Neutrophil (primary cell): ENCODE measurements around the gene PRKACG.

Experiments used
- H3K27ac ChIP-seq: fragments of 200-600 bp; sonication (generic); 2 replicates; pipeline ENCODE4 v1.5.1; 2016; ENCODE audit warnings: mild to moderate bottlenecking, moderate library complexity
- H3K27me3 ChIP-seq: fragments of 200-600 bp; sonication (generic); 2 replicates; pipeline ENCODE4 v1.6.0; 2016; ENCODE audit warnings: mild to moderate bottlenecking
- H3K36me3 ChIP-seq: fragments of 200-600 bp; sonication (generic); 2 replicates; pipeline ENCODE4 v1.5.1; 2017
- H3K4me1 ChIP-seq, 2 experiments: fragments of 200-600 bp in 1 of 2; sonication (generic) in 1 of 2; 1 replicate in 1 of 2; 2 replicates in 1 of 2; pipeline versions ENCODE4 v1.5.1 to v1.6.1; 2013 to 2016; ENCODE audit warnings: low read depth in 1 of 2, low read length in 1 of 2, mild to moderate bottlenecking in 1 of 2, moderate library complexity in 1 of 2; ENCODE audit not compliant: control insufficient read depth in 1 of 2, insufficient read depth in 1 of 2
- H3K4me3 ChIP-seq, 2 experiments: fragments of 200-600 bp in 1 of 2; sonication (generic) in 1 of 2; 1 replicate in 1 of 2; 2 replicates in 1 of 2; pipeline ENCODE4 v1.5.1; 2013 to 2016; ENCODE audit warnings: low read depth in 1 of 2, low read length in 1 of 2, mild to moderate bottlenecking in 1 of 2, moderate library complexity in 1 of 2
- H3K9me3 ChIP-seq: fragments of 200-600 bp; sonication (generic); 2 replicates; pipeline ENCODE4 v1.5.1; 2016
- TF ChIP-seq, protein P1 (sequence below): fragments of 200-600 bp; sonication (generic); IDR thresholded peaks from 2 replicates; pipeline ENCODE4 v1.5.1; 2016; ENCODE audit warnings: antibody characterized with exemption

PRKACG gene

DNA sequence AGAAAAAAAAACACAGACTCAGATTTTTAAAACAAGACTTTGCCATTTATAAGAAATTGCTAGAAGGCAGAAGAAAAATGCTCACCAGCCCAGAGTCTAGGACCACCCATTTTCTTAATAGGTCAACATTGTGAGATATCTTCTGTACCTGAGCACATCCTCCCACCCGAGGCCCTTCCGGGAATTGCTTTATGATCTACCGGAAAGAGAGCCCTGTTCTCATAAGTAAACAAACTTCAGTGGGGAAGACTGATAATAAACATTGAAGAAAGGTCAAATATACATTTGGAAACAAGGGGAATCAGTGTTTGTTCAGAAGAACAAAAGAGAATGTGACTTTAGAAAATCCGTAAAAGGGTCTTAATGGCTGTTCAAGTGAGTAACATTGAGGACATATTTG, 44.4 kb downstream of the PRKACG start:
- Histone ChIP-seq H3K4me3 (no peak overlapping the region), H3K27me3 (no peaks in the 10 kb centered on the region), H3K27ac (no peak overlapping the region), H3K4me1 (peaks cover 3 to 4% of the 10 kb centered on the region in 2 experiments), H3K36me3 (peaks cover 9% of the 10 kb centered on the region), H3K9me3 (no peaks in the 10 kb centered on the region)
- TF ChIP-seq, protein P1, sequence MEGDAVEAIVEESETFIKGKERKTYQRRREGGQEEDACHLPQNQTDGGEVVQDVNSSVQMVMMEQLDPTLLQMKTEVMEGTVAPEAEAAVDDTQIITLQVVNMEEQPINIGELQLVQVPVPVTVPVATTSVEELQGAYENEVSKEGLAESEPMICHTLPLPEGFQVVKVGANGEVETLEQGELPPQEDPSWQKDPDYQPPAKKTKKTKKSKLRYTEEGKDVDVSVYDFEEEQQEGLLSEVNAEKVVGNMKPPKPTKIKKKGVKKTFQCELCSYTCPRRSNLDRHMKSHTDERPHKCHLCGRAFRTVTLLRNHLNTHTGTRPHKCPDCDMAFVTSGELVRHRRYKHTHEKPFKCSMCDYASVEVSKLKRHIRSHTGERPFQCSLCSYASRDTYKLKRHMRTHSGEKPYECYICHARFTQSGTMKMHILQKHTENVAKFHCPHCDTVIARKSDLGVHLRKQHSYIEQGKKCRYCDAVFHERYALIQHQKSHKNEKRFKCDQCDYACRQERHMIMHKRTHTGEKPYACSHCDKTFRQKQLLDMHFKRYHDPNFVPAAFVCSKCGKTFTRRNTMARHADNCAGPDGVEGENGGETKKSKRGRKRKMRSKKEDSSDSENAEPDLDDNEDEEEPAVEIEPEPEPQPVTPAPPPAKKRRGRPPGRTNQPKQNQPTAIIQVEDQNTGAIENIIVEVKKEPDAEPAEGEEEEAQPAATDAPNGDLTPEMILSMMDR = no peak

DNA sequence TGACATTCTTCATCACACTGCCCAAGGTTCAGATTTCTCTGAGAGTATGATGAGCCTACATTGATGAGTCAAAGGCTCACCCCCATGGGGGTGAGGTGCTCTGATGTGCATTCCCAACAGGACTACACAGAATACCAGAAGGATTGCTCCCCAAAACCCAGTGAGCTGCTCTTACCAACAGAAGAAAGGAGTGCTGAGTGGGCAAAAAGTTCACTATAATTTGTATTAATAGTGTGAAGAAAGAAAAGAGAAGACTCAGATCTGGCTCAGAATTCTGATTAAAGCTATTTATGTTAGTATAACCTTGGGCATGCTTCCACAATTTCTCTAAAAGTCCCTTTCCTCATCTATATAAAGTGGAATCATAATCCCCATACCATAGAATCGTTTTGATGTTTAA, 46.1 kb downstream of the PRKACG start:
- no peaks in the 10 kb centered on the region for H3K4me1 ChIP-seq
- H3K4me3 ChIP-seq = no peak overlapping the region
- TF ChIP-seq, protein P1 = no peak
- H3K9me3 ChIP-seq = no peaks in the 10 kb centered on the region
- H3K36me3 ChIP-seq = peaks cover 11% of the 10 kb centered on the region
- H3K27me3 ChIP-seq = no peaks in the 10 kb centered on the region
- H3K27ac ChIP-seq = no peak overlapping the region

DNA sequence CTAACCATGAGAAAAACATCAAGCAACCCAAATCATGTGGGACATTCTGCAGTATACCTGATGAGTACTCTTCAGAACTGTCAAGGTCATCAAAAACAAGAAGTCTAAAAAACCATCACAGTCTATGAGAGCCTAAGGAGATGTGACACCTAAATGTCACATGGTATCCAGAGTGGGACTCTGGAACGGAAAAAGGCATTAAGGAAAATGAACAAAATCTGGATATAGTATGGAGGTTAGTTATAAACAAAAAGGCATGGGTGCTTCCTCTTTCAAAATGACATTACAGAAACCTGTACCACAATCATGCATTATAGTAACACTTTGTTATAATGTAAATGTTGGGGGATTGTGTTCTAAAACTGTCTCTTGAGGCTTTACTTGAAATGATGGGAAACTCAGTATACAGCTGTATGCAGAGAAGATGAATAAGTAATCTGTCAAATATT, 47.4 kb downstream of the PRKACG start:
- no peak overlapping the region for H3K4me3 ChIP-seq
- TF ChIP-seq, protein P1 = no peak
- H3K27me3 ChIP-seq = no peaks in the 10 kb centered on the region
- H3K4me1 ChIP-seq = no peaks in the 10 kb centered on the region
- peaks cover 11% of the 10 kb centered on the region for H3K36me3 ChIP-seq
- no peak overlapping the region for H3K27ac ChIP-seq
- H3K9me3 ChIP-seq = no peaks in the 10 kb centered on the region

DNA sequence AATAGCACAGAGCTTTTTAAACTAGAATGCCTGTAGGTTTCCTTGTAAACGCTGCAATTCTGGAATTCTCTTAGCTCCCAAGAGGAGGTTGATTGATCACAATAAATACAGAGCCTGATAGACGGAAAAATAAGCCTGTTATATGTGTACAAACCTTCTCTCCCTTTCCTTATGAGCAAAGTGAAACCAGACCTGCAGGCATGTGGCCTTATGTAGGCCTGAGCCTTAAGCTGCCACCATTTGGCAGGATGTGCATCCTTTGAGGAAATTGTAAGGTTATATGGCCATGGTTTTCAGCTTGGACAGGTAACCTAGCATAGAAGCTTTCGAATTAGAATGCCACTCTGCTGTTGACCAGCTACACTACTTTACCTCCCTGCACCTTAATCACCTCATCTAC, 49.1 kb downstream of the PRKACG start:
- Histone ChIP-seq H3K27ac (no peak overlapping the region), H3K9me3 (no peaks in the 10 kb centered on the region), H3K36me3 (peaks cover 11% of the 10 kb centered on the region), H3K4me3 (no peak overlapping the region), H3K4me1 (no peaks in the 10 kb centered on the region), H3K27me3 (no peaks in the 10 kb centered on the region)
- TF ChIP-seq, protein P1 = no peak

DNA sequence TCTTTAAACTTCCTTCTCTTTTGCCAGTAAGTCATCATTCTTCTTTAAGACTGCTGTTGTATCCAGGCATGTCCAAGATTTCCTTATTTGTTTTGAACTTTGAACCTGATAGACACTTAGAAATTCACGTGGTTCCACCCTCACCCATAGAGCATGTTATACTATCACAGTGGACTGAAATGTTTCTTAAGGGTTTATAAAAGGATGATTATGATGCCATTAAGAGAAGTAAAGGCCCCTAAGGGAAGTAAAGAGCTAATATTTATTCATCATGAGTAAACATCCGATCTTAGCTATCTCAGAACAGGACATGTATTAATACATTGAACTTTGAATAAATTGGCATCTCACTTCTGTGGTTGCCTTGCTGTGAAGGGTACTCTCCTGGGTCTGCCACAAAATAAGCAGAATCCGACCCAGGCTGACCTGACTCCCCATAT, 49.8 kb downstream of the PRKACG start:
- Histone ChIP-seq H3K27ac (no peak overlapping the region), H3K4me3 (no peak overlapping the region), H3K9me3 (no peaks in the 10 kb centered on the region), H3K4me1 (no peaks in the 10 kb centered on the region), H3K36me3 (peaks cover 11% of the 10 kb centered on the region), H3K27me3 (no peaks in the 10 kb centered on the region)
- TF ChIP-seq, protein P1 = no peak

DNA sequence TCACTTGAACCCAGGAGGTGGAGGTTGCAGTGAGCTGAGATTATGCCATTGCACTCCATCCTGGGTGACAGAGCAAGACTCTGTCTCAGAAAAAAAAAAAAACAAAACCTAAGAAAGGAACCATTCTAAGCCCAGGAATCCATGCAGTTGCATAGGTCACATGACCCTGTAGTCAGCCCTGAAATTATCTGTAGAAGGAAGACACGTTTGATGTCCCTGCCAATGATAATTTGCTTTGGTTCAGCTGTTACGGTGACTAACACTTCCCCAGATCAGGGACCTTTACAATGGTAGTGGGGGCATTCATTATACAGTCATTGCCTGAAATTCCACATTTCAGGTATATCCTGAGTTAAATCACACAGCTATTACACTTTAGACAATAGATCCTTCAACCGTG, 50.5 kb downstream of the PRKACG start:
- no peaks in the 10 kb centered on the region for H3K27me3 ChIP-seq
- H3K4me1 ChIP-seq = no peaks in the 10 kb centered on the region
- no peaks in the 10 kb centered on the region for H3K9me3 ChIP-seq
- no peak overlapping the region for H3K4me3 ChIP-seq
- H3K27ac ChIP-seq = no peak overlapping the region
- H3K36me3 ChIP-seq = peaks cover 11% of the 10 kb centered on the region
- TF ChIP-seq, protein P1 = no peak
